IMR-90 (cell line): Measurements from ENCODE around the gene ME1. TPM values are rescaled to one million over a fixed set of nuclear protein-coding genes. Genes with fewer than 3 reads are reported as not detected.

Experiments
- ATAC-seq: fragments of 200-7000 bp; cut with Tn5 transposase; 2 replicates; pipeline ENCODE4 v1.9.1; 2020; ENCODE audit warnings: low read depth, mild to moderate bottlenecking, moderate library complexity
- BruUV-seq: library from RNA; stranded (reverse); fragments of 400-500 nt; replicated peaks from 2 replicates; lab custom pipeline; 2021; lab: Mats Ljungman, UMichigan
- CTCF ChIA-PET: fragments of 300-600 bp; formaldehyde crosslinking; extraction: SDS; loops from one replicate; lab custom pipeline; 2021; ENCODE audit warnings: antibody characterized with exemption; lab: Yijun Ruan, JAX
- POLR2A ChIA-PET: fragments of 300-600 bp; sonication (Branson Sonifier 250); formaldehyde crosslinking; loops from one replicate; lab custom pipeline; 2022; ENCODE audit warnings: antibody characterized with exemption; ENCODE audit not compliant: unreplicated experiment; lab: Charles Lee
- DNase-seq: peaks from one replicate; pipeline ENCODE4 v3.0.0; 2013
- H2AFZ ChIP-seq: replicated peaks from 2 replicates; pipeline ENCODE3; 2013; ENCODE audit warnings: low read length, mild to moderate bottlenecking; ENCODE audit not compliant: poor library complexity
- H2AK5ac ChIP-seq: 2 replicates; pipeline ENCODE4 v1.6.1; 2013; ENCODE audit warnings: low read depth, low read length, inconsistent platforms
- H2AK9ac ChIP-seq: replicated peaks from 2 replicates; pipeline ENCODE3; 2013; ENCODE audit warnings: mild to moderate bottlenecking, low read depth, low read length, moderate library complexity; ENCODE audit not compliant: poor library complexity
- H2BK120ac ChIP-seq: 2 replicates; pipeline ENCODE4 v1.6.1; 2013; ENCODE audit warnings: low read depth, low read length, inconsistent platforms
- H2BK15ac ChIP-seq: 3 replicates; pipeline ENCODE4 v1.6.1; 2013; ENCODE audit warnings: low read depth, low read length, inconsistent platforms
- H2BK20ac ChIP-seq: 2 replicates; pipeline ENCODE4 v1.6.1; 2013; ENCODE audit warnings: low read depth, mild to moderate bottlenecking, inconsistent platforms, low read length, moderate library complexity
- H2BK5ac ChIP-seq: 2 replicates; pipeline ENCODE4 v1.6.1; 2013; ENCODE audit warnings: mild to moderate bottlenecking, low read depth, low read length, inconsistent platforms; ENCODE audit not compliant: poor library complexity, severe bottlenecking
- H3K14ac ChIP-seq: replicated peaks from 2 replicates; pipeline ENCODE4 v1.6.1; 2013; ENCODE audit warnings: low read depth, low read length, inconsistent platforms
- H3K18ac ChIP-seq: 2 replicates; pipeline ENCODE4 v1.6.1; 2013; ENCODE audit warnings: low read depth, low read length, control low read depth
- H3K23ac ChIP-seq: 2 replicates; pipeline ENCODE4 v1.6.1; 2013; ENCODE audit warnings: low read depth, low read length, inconsistent platforms
- H3K27ac ChIP-seq: 2 replicates; pipeline ENCODE4 v1.5.1; 2013; ENCODE audit warnings: mild to moderate bottlenecking, control low read depth, low read length; ENCODE audit not compliant: insufficient read depth
- H3K27me3 ChIP-seq: 2 replicates; pipeline ENCODE4 v1.6.1; 2013; ENCODE audit warnings: low read length; ENCODE audit not compliant: control insufficient read depth, insufficient read depth
- H3K36me3 ChIP-seq: 2 replicates; pipeline ENCODE4 v1.6.1; 2013; ENCODE audit warnings: low read length, mixed read lengths; ENCODE audit not compliant: control insufficient read depth, insufficient read depth
- H3K4ac ChIP-seq: 2 replicates; pipeline ENCODE4 v1.6.1; 2013; ENCODE audit warnings: low read depth, low read length, inconsistent platforms
- H3K4me1 ChIP-seq: 2 replicates; pipeline ENCODE4 v1.6.1; 2013; ENCODE audit warnings: low read length, mixed read lengths; ENCODE audit not compliant: control insufficient read depth, insufficient read depth
- H3K4me2 ChIP-seq: 2 replicates; pipeline ENCODE4 v1.6.1; 2013; ENCODE audit warnings: low read depth, mild to moderate bottlenecking, control low read depth, low read length, moderate library complexity
- H3K4me3 ChIP-seq: 2 replicates; pipeline ENCODE4 v1.5.1; 2013; ENCODE audit warnings: low read depth, mild to moderate bottlenecking, control low read depth, low read length, moderate library complexity; ENCODE audit not compliant: insufficient read depth
- H3K56ac ChIP-seq: 2 replicates; pipeline ENCODE4 v1.6.1; 2013; ENCODE audit warnings: low read length, inconsistent platforms; ENCODE audit not compliant: insufficient read depth; ENCODE audit errors: extremely low read depth
- H3K79me1 ChIP-seq, 2 experiments: 2 replicates each; pipeline ENCODE4 v1.6.1; 2013; ENCODE audit warnings: low read length in 2 of 2, inconsistent platforms in 1 of 2, low read depth in 1 of 2
- H3K9ac ChIP-seq: 2 replicates; pipeline ENCODE4 v1.6.1; 2013; ENCODE audit warnings: low read depth, low read length, control low read depth
- H3K9me1 ChIP-seq: 2 replicates; pipeline ENCODE4 v1.6.1; 2013; ENCODE audit warnings: low read length, inconsistent platforms; ENCODE audit not compliant: insufficient read depth
- H3K9me3 ChIP-seq: 2 replicates; pipeline ENCODE4 v1.6.1; 2013; ENCODE audit warnings: low read length; ENCODE audit not compliant: control insufficient read depth, insufficient read depth
- H4K20me1 ChIP-seq: 2 replicates; pipeline ENCODE4 v1.6.1; 2013; ENCODE audit warnings: low read length, inconsistent platforms; ENCODE audit not compliant: insufficient read depth
- H4K5ac ChIP-seq: 2 replicates; pipeline ENCODE4 v1.6.1; 2013; ENCODE audit warnings: mild to moderate bottlenecking, low read depth, low read length, control low read depth
- H4K8ac ChIP-seq, 2 experiments: 2 replicates each; pipeline ENCODE4 v1.6.1; 2013; ENCODE audit warnings: low read depth in 2 of 2, low read length in 2 of 2, control low read depth in 1 of 2, inconsistent platforms in 1 of 2
- H4K91ac ChIP-seq: 2 replicates; pipeline ENCODE4 v1.6.1; 2013; ENCODE audit warnings: low read depth, low read length, inconsistent platforms; ENCODE audit not compliant: insufficient read depth
- BHLHE40 ChIP-seq: fragments of 150-350 bp; IDR thresholded peaks from 2 replicates; pipeline ENCODE4 v1.6.1; 2016; ENCODE audit warnings: mild to moderate bottlenecking, low read depth, low read length
- CEBPB ChIP-seq: IDR thresholded peaks from 2 replicates; pipeline ENCODE4 v1.6.1; 2012; ENCODE audit warnings: low read depth, low read length, improper control_type of control experiment
- CHD1 ChIP-seq: IDR thresholded peaks from 2 replicates; pipeline ENCODE4 v1.6.1; 2012; ENCODE audit warnings: low read depth, low read length, improper control_type of control experiment
- FOS ChIP-seq: fragments of 150-350 bp; IDR thresholded peaks from 2 replicates; pipeline ENCODE4 v1.6.1; 2016; ENCODE audit warnings: low read depth, low read length
- MAFK ChIP-seq: IDR thresholded peaks from 2 replicates; pipeline ENCODE4 v1.6.1; 2012; ENCODE audit warnings: low read depth, low read length, improper control_type of control experiment
- MAZ ChIP-seq: IDR thresholded peaks from 2 replicates; pipeline ENCODE4 v1.6.1; 2012; ENCODE audit warnings: low read depth, mild to moderate bottlenecking, low read length, improper control_type of control experiment, moderate library complexity, borderline replicate concordance
- MXI1 ChIP-seq: IDR thresholded peaks from 2 replicates; pipeline ENCODE4 v1.6.1; 2012; ENCODE audit warnings: low read depth, mild to moderate bottlenecking, low read length, moderate library complexity, borderline replicate concordance
- NFE2L2 ChIP-seq: fragments of 150-350 bp; IDR thresholded peaks from 2 replicates; pipeline ENCODE4 v1.6.1; 2016; ENCODE audit warnings: low read depth, mild to moderate bottlenecking, low read length
- POLR2A ChIP-seq: IDR thresholded peaks from 2 replicates; pipeline ENCODE4 v1.6.1; 2012; ENCODE audit warnings: mild to moderate bottlenecking, low read depth, low read length
- RAD21 ChIP-seq: IDR thresholded peaks from 2 replicates; pipeline ENCODE4 v1.6.1; 2012; ENCODE audit warnings: low read length, improper control_type of control experiment
- RCOR1 ChIP-seq: IDR thresholded peaks from 2 replicates; pipeline ENCODE4 v1.6.1; 2012; ENCODE audit warnings: mild to moderate bottlenecking, low read length, improper control_type of control experiment; ENCODE audit not compliant: insufficient replicate concordance
- RFX5 ChIP-seq: IDR thresholded peaks from 2 replicates; pipeline ENCODE4 v1.8.0; 2012; ENCODE audit warnings: low read depth, mild to moderate bottlenecking, low read length, moderate library complexity
- WGBS, 2 experiments: methylation state at CpG; one replicate each; pipeline versions ENCODE4 v1.1.5 to v1.1.7; 2013; ENCODE audit warnings: missing lambda C conversion rate in 2 of 2; ENCODE audit not compliant: insufficient read length in 1 of 2; ENCODE audit errors: extremely low coverage in 2 of 2; 5-methylcytosine and 5-hydroxymethylcytosine counted together
- dilution Hi-C: fragments of 300-500 bp; cut with HindIII; formaldehyde crosslinking; loops from one replicate; pipeline ENCODE4 v1.14.3; 2018; ENCODE audit warnings: low sequenced_read_pairs; ENCODE audit not compliant: unreplicated experiment
- in situ Hi-C: fragments of 300-500 bp; cut with MboI; formaldehyde crosslinking; loops from 3 replicates; pipeline ENCODE4 v1.14.3; 2019; ENCODE audit warnings: low sequenced_read_pairs, inconsistent platforms, mixed read lengths
- intact Hi-C: fragments of 100-400 bp; cut with micrococcal nuclease; formaldehyde crosslinking; loops from 2 replicates; pipeline ENCODE4 v1.10.0; 2022
- polyA plus RNA-seq, 3 experiments: library from polyadenylated mRNA; depleted of rRNA; stranded (reverse); fragments of >200 nt; gene quantifications; 2 replicates each; pipeline ENCODE4 v1.2.3, GENCODE V29; 2012; ENCODE audit warnings: low replicate concordance in 1 of 3
- total RNA-seq: library from RNA; depleted of rRNA; stranded (reverse); fragments of >200 nt; gene quantifications from 2 replicates; pipeline ENCODE4 v1.2.3, GENCODE V29; 2012
- TF ChIP-seq, protein P1 (sequence below): conservative IDR thresholded peaks from 2 replicates; pipeline ENCODE4 v1.5.1; 2012; ENCODE audit warnings: mild to moderate bottlenecking, low read depth, low read length, improper control_type of control experiment
- TF ChIP-seq, protein P2 (sequence below): fragments of 150-350 bp; IDR thresholded peaks from 2 replicates; pipeline ENCODE4 v1.6.1; 2017; ENCODE audit warnings: mild to moderate bottlenecking, antibody characterized with exemption, low read length, low read depth
- TF ChIP-seq, protein P3 (sequence below): fragments of 150-350 bp; IDR thresholded peaks from 2 replicates; pipeline ENCODE4 v1.6.1; 2016; ENCODE audit warnings: low read depth, mild to moderate bottlenecking, low read length, moderate library complexity, borderline replicate concordance

ME1 gene
- total and polyA plus RNA-seq, 2 of the 4 experiments (the other 2 are of a cell fraction) = 21.5 to 24.4 TPM

DNA sequence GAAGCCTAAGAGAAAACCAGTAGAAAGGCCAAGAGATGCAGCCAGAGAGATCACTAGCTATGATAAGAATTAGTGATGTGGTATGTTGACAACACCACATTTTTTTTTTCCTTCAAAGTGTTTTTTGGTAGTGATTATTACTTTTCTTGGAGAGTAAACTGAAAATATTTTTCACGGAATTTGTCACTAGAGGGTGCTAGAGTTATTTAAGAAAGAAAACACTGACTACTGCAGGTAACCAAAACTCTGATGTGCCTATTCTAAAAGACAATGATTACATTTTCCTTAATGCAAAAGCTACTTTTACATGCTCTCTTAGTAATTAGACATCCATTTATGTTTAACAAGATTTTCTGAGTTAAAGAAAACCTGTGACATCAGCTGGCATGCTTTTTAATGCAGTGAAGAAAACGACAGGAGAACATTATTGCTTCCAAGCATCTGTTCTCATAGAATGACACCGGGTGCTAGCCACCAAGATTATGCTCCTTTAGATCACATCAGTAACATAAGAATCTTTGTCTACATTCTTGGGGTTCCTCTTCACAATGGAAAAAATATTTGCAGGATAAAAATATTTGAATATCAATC is 208.9 kb downstream of the ME1 start:
- Histone ChIP-seq H3K4ac (no peak overlapping the region), H3K27ac (no peak overlapping the region), H3K27me3 (no peaks in the 10 kb centered on the region), H3K79me1 (no peaks in the 10 kb centered on the region), H3K4me3 (no peak overlapping the region), H3K9me3 (no peaks in the 10 kb centered on the region), H3K9ac (no peak overlapping the region), H3K14ac (no peak overlapping the region), H3K18ac (no peak overlapping the region), H4K20me1 (no peaks in the 10 kb centered on the region), H2BK20ac (no peak overlapping the region), H3K56ac (no peak overlapping the region), H2BK5ac (no peak overlapping the region), H2AK9ac (no peak overlapping the region), H4K91ac (no peak overlapping the region), H2BK15ac (no peak overlapping the region), H2BK120ac (no peak overlapping the region), H3K9me1 (peaks cover 3% of the 10 kb centered on the region; the same call in 1 of the 2 replicates), H3K4me1 (peaks cover 5% of the 10 kb centered on the region), H2AFZ (no peak overlapping the region), H3K23ac (no peak overlapping the region), H2AK5ac (no peak overlapping the region), H4K8ac (no peak overlapping the region), H4K5ac (no peak overlapping the region), H3K4me2 (no peak overlapping the region), H3K36me3 (no peaks in the 10 kb centered on the region)
- WGBS, 2 experiments = 75% methylated on average over 1 of the region's 3 CpGs; no CpG with 5 or more reads in 1 of the 2 experiments
- in situ Hi-C loops = loop anchor here (5.0 kb wide), 1 partner anchor 295 kb away; no protein-coding TSS in a partner anchor
- POLR2A ChIA-PET = no interaction called here
- peak; percentile 54 for DNase-seq
- ATAC-seq = 0 out of 2 replicates have a peak, but pooled peaks have one; percentile 19
- intact Hi-C loops = loop anchor here (1.0 to 5.0 kb wide), 4 partner anchors 159 to 290 kb away; partner anchors contain the start of genes ME1 and PRSS35
- CTCF ChIA-PET = interaction anchor here (0.5 to 4.0 kb wide), 19 partner anchors 12 to 960 kb away, joined by 3 to 47 read pairs (median 3); partner anchors contain the start of genes DOP1A and PRSS35
- no TSS peak for BruUV-seq
- dilution Hi-C loops = loop anchor here (25.0 kb wide), 1 partner anchor 290 kb away; the partner anchor contains the start of gene PRSS35
- TF ChIP-seq MAZ (no peak), RCOR1 (no peak), NFE2L2 (no peak), POLR2A (peak; percentile 49), RAD21 (peak; percentile 67), CHD1 (no peak), FOS (no peak), CEBPB (no peak), MAFK (no peak), BHLHE40 (no peak), MXI1 (no peak), RFX5 (no peak)
- TF ChIP-seq, protein P1, sequence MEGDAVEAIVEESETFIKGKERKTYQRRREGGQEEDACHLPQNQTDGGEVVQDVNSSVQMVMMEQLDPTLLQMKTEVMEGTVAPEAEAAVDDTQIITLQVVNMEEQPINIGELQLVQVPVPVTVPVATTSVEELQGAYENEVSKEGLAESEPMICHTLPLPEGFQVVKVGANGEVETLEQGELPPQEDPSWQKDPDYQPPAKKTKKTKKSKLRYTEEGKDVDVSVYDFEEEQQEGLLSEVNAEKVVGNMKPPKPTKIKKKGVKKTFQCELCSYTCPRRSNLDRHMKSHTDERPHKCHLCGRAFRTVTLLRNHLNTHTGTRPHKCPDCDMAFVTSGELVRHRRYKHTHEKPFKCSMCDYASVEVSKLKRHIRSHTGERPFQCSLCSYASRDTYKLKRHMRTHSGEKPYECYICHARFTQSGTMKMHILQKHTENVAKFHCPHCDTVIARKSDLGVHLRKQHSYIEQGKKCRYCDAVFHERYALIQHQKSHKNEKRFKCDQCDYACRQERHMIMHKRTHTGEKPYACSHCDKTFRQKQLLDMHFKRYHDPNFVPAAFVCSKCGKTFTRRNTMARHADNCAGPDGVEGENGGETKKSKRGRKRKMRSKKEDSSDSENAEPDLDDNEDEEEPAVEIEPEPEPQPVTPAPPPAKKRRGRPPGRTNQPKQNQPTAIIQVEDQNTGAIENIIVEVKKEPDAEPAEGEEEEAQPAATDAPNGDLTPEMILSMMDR = peak; percentile 63
- TF ChIP-seq, protein P2, sequence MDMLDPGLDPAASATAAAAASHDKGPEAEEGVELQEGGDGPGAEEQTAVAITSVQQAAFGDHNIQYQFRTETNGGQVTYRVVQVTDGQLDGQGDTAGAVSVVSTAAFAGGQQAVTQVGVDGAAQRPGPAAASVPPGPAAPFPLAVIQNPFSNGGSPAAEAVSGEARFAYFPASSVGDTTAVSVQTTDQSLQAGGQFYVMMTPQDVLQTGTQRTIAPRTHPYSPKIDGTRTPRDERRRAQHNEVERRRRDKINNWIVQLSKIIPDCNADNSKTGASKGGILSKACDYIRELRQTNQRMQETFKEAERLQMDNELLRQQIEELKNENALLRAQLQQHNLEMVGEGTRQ = no peak
- TF ChIP-seq, protein P3, sequence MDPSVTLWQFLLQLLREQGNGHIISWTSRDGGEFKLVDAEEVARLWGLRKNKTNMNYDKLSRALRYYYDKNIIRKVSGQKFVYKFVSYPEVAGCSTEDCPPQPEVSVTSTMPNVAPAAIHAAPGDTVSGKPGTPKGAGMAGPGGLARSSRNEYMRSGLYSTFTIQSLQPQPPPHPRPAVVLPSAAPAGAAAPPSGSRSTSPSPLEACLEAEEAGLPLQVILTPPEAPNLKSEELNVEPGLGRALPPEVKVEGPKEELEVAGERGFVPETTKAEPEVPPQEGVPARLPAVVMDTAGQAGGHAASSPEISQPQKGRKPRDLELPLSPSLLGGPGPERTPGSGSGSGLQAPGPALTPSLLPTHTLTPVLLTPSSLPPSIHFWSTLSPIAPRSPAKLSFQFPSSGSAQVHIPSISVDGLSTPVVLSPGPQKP = no peak
